Natural killer cell treated with Interleukin-12 subunit alpha and Interleukin-12 subunit beta and Interleukin-15 and Interleukin-18, amount 100 ng/mL, for 72 hours (primary cell): Measurements from ENCODE around the gene REXO4. TPM values are rescaled to one million over a fixed set of nuclear protein-coding genes. Genes with fewer than 3 reads are reported as not detected.

Experiments
- ATAC-seq, 2 donors: fragments of 150-1000 bp; cut with Tn5 transposase in 1 of 2; sonication (Bioruptor Pico), chemical (Tn5 transposase) in 1 of 2; 2 replicates each; pipeline ENCODE4 v1.10.0; 2021
- DNase-seq: peaks from one replicate; pipeline ENCODE4 v3.0.0; 2022; ENCODE audit warnings: low spot score
- H3K27ac Mint-ChIP-seq, 2 donors: 1 replicate in 1 of 2; 2 replicates in 1 of 2; pipeline ENCODE4 v1.8.0; 2022; ENCODE audit warnings: mixed read lengths in 2 of 2, mild to moderate bottlenecking in 1 of 2, moderate library complexity in 1 of 2
- H3K27me3 Mint-ChIP-seq, 2 donors: 1 replicate in 1 of 2; 2 replicates in 1 of 2; pipeline ENCODE4 v1.8.0; 2022; ENCODE audit warnings: mixed read lengths in 2 of 2
- H3K36me3 Mint-ChIP-seq: one replicate; pipeline ENCODE4 v1.8.0; 2022; ENCODE audit warnings: mixed read lengths
- H3K4me1 Mint-ChIP-seq, 2 donors: 1 replicate in 1 of 2; 2 replicates in 1 of 2; pipeline ENCODE4 v1.8.0; 2022; ENCODE audit warnings: low read depth in 2 of 2, mixed read lengths in 2 of 2, mild to moderate bottlenecking in 1 of 2
- H3K4me3 Mint-ChIP-seq: one replicate; pipeline ENCODE4 v1.8.0; 2022; ENCODE audit warnings: mixed read lengths
- H3K9me3 Mint-ChIP-seq: 2 replicates; pipeline ENCODE4 v1.8.0; 2022; ENCODE audit warnings: mixed read lengths
- total RNA-seq, 2 donors: library from RNA; stranded (reverse); gene quantifications; one replicate each; pipeline ENCODE4 v1.2.3, GENCODE V29; 2022

The REXO4 gene
- total RNA-seq, 2 donors from 2014 or later: 34.3 to 55.1 TPM

DNA sequence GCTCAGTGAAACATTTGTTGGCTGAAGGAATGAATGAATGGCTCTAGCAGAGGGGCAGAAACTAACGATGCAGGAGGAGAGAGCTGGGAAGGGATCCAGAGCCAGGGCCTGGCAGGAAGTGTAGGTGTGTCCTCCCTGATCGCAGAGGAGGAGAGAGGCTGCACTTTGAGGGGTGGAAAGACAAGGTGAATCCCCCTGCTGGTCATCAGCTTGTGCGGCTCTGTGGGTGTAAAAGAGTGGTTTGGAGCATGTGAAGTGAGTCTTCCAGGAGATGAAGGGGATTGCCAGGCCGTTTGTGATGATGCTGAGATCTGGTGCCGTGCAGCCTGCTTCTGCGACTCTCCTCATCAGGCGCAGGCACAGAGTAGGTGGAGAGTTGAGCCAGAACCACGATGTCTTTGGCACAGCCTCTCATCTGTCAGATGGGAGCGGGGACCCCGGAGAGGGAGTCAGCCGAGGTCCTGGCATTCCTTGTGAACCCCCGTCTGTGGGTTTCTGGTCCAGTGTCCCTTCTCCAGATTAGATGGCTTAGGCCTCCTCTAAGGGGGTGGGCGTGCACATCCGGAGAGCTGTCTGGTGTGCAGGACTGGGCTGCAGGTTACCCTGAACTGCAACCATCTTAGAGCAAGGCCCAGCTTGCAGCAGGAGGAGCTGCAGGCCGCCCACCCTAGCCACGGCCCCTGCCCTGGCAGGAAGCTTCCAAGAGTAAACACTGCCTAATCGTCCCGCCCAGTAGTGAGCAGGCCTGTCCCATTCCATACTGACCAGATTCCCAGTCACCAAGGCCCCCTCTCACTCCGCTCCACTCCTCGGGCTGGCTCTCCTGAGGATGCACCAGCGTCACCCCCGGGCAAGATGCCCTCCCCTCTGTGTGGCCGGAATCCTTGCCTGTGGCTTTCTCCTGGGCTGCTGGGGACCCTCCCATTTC lies 4.1 kb upstream of the REXO4 start, which contains the start of gene ADAMTS13:
ADAMTS13 (plus strand) TSS at position 753 of the 928 bp plus-strand sequence; CDS start at position 830, 77 bp downstream.
- Mint-ChIP-seq H3K36me3 (no peaks in the 10 kb centered on the region), H3K27ac (peak within 1 kb of the TSS; percentile 29 to 53), H3K4me1 (peaks cover 30 to 32% of the 10 kb centered on the region in 2 donors), H3K4me3 (peak within 1 kb of the TSS; percentile 54), H3K27me3 (peaks cover 0 to 2% of the 10 kb centered on the region in 2 donors), H3K9me3 (peaks cover 4% of the 10 kb centered on the region)
- ATAC-seq (peak; percentile 67 to 74), DNase-seq (peak; percentile 86)

DNA sequence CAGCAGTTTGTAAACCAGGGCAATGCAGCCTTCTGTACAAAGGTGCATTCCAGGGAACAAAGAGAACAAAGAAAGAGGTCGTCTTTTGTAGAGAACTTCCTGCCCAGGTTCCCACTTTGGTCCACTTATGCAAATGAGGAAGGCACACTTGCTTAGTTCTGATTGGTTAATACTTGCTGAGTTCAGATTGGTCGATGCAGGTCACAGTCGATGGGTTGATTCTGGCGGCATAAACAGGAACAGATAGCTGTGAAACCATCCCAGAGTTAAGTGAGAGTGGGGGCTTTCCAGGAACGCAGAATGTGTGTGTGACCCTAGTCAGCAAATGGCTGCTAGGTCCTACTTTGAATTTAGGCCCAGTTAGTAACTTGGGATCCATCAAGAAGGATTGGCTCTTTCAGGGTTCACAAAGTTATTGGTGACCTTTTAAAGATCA lies 2.6 kb upstream of the REXO4 start:
- Mint-ChIP-seq H3K36me3 (no peaks in the 10 kb centered on the region), H3K9me3 (peaks cover 4% of the 10 kb centered on the region), H3K4me3 (peak overlapping the region; percentile 62), H3K27ac (peak overlapping the region; percentile 42 to 61), H3K27me3 (no peaks in the 10 kb centered on the region), H3K4me1 (peaks cover 32 to 42% of the 10 kb centered on the region in 2 donors)
- ATAC-seq (peak; percentile 25 to 52), DNase-seq (no peak)

DNA sequence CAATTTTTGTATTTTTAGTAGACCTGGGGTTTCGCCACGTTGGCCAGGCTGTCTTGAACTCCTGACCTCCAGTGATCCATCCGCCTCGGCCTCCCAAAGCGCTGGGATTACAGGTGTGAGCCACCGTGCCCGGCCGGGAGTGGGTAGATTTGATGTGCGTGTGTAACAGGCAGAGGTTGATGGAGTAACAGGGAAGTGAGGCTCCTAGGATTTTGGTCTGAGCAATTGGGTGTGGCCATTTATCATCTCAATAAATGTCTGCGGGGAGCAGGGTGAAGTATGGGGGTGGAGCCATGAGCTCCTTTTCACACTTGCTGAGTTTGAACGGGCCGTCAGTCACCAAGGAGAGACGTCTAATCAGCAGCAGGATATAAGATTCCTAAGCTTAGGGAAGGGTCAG lies 1.2 kb upstream of the REXO4 start:
- H3K9me3 Mint-ChIP-seq: peaks cover 4% of the 10 kb centered on the region
- H3K4me1 Mint-ChIP-seq: peaks cover 42 to 51% of the 10 kb centered on the region in 2 donors
- no peak for DNase-seq
- H3K36me3 Mint-ChIP-seq: peaks cover 9% of the 10 kb centered on the region
- peak overlapping the region; percentile 87 to 88 for H3K27ac Mint-ChIP-seq
- ATAC-seq: no peak
- no peaks in the 10 kb centered on the region for H3K27me3 Mint-ChIP-seq
- H3K4me3 Mint-ChIP-seq: peak overlapping the region; percentile 92

DNA sequence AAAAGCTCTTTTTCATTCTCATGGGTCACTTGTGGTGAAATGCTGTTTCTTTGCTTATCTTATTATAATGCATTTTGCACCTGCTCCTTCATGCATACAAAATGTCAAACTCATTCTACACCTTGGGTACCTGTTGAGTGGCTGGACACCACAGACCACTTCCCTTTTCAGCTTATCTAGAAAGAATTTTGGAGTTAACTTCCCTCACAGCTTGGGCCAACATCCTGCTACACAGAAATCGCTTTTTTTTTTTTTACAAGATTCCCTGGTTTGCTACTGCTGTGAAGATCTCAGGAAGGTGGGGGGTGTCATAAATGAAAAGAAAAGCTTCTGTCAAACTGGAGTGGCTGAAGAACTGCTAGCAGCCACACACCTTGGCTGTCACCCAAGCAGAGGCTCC lies 2.6 kb downstream of the REXO4 start:
- ATAC-seq: no peak
- DNase-seq: no peak
- peaks cover 26 to 35% of the 10 kb centered on the region in 2 donors for H3K4me1 Mint-ChIP-seq
- peaks cover 4% of the 10 kb centered on the region for H3K9me3 Mint-ChIP-seq
- peaks cover 9% of the 10 kb centered on the region for H3K36me3 Mint-ChIP-seq
- no peaks in the 10 kb centered on the region for H3K27me3 Mint-ChIP-seq
- H3K4me3 Mint-ChIP-seq: peak overlapping the region; percentile 56
- peak overlapping the region in 1 of 2 donors; percentile 25 for H3K27ac Mint-ChIP-seq

DNA sequence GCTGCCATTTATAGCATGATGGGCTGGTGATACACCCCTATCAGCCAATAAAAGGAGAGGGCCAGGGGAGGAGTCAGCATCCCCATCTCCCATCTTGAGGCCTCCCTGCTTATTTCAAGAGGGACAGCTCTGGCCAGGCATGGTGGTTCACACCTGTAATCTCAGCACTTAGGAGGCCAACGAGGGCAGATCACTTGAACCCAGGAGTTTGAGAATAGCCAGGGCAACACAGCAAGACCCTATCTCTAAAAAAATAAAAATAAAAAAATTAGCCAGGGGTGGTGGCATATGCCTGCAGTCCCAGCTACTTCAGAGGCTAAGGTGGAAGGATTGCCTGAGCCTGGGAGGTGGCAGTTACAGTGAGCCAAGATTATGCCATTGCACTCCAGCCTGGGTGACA lies 9.8 kb downstream of the REXO4 start:
- ATAC-seq: no peak
- peaks cover 4% of the 10 kb centered on the region for H3K36me3 Mint-ChIP-seq
- H3K27me3 Mint-ChIP-seq: no peaks in the 10 kb centered on the region
- no peak for DNase-seq
- peaks cover 7 to 14% of the 10 kb centered on the region in 2 donors for H3K4me1 Mint-ChIP-seq
- no peak overlapping the region for H3K27ac Mint-ChIP-seq
- no peak overlapping the region for H3K4me3 Mint-ChIP-seq
- H3K9me3 Mint-ChIP-seq: no peaks in the 10 kb centered on the region

DNA sequence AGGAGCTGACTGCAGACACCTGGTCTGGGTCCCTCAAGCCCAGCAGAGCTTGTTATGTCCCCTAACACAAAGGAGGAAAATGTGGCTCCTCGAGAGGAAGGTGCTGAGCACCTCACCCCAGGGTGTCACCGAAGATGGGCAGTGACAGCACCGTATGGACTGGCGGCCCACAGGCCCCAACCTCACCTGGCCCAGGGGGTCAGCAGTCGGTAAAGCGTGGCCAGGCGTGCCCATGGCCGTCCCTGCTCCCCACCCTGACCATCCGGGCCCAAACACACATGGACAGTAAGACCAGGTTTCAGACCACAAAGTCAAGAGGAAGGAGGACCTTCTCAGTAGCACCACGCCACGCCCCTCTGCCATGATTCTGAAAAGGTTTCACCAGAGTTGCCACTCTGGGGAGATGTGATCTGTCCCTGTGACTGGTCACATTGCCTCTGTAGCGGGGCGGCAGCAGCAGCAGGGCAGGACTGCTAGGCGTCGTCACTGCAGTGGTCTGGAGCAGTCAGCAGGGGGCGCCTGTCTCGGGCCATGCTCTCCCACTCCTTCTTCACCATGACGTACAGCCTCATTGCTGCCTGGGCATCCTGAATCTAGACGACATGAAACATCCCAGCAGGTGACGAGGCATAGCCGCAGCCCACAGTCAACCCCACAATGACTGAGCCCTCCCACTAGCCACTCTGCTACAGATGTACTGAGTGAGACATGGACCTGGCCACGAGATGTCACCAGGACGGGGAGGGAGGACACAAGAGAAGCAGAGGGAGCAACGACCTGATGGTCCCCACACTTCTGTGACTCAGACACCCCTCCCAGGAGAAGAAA lies 11.1 kb downstream of the REXO4 start:
- Mint-ChIP-seq H3K27ac (peak overlapping the region in 1 of 2 donors; percentile 25), H3K4me3 (no peak overlapping the region), H3K4me1 (peaks cover 7 to 14% of the 10 kb centered on the region in 2 donors), H3K27me3 (no peaks in the 10 kb centered on the region), H3K36me3 (peaks cover 4% of the 10 kb centered on the region), H3K9me3 (no peaks in the 10 kb centered on the region)
- DNase-seq: peak; percentile 81
- peak; percentile 82 to 88 for ATAC-seq

DNA sequence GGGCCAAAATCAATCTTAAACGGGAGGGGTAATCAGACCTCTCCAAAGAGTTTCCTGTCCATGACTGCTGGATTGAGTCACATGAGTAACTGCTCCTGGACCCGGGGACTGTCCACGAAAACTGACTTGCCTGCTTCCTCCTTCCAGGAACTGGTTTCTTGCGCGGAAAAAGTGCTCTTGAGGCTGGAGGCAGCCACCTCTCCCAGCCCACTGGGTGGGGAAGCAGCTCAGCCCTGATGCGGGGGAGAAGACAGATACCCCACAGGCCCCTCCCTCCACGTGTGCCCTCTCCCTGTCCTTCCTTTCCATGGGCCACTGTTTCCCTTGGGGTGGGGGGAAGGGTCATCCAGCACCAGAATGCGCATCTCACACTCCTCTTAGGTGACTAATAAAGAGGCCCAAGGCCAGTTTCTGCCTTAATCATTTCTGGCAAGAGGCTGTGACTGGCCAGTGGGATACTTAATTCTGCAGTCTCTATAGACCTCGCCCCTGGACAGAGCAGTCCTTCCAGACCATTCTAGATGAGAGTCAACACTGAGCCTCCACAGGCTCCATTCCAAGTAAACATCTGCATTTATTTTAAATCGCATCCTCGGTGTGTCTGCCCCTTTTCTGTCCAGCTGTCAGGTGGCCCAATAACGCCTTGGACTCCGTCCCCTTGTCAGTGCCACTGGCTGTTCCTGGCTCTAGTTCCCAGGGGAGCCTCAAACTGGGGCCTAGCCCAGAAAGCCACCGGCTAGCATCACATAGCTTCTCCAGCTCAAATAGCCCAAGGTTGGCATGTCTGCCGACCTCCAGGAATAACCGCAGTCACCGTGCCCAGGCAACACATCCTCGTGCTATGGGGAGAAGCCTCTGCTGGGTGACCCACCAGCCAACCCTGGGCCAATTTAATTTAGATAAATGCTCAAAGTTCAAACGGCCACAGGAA lies 12.0 kb downstream of the REXO4 start:
- DNase-seq: no peak
- peaks cover 4% of the 10 kb centered on the region for H3K36me3 Mint-ChIP-seq
- no peaks in the 10 kb centered on the region for H3K27me3 Mint-ChIP-seq
- H3K4me3 Mint-ChIP-seq: no peak overlapping the region
- no peak for ATAC-seq
- H3K27ac Mint-ChIP-seq: no peak overlapping the region
- H3K4me1 Mint-ChIP-seq: peaks cover 7 to 14% of the 10 kb centered on the region in 2 donors
- no peaks in the 10 kb centered on the region for H3K9me3 Mint-ChIP-seq

DNA sequence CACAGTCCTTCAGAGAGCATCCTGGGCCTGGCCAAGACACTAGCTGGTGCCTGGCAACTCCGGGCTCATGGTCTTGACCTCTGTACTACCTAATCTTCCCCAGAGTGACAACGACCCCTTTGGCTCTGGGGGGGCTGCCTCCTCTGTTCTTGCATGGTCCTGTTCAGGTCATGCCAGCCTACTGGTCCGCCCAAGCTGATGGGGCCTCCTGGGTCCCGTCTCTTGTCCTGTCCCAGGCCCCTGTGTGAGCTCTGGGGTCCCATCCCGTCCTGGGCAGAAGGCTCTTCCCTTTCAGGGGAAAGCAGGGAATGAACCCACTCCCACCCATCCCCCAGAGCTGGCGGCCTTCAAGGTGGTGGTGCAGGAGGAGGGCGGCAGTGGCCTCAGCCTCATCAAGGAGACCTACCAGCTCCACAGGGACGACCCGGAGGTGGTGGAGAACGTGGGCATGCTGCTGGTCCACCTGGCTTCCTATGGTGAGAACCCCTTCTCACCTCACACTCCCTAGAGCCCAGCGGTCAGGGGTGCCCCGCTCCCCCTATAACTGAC lies 13.3 kb downstream of the REXO4 start:
- Mint-ChIP-seq H3K27me3 (no peaks in the 10 kb centered on the region), H3K36me3 (peaks cover 4% of the 10 kb centered on the region), H3K9me3 (no peaks in the 10 kb centered on the region), H3K4me1 (peaks cover 7 to 10% of the 10 kb centered on the region in 2 donors), H3K4me3 (no peak overlapping the region), H3K27ac (no peak overlapping the region)
- no peak for DNase-seq
- ATAC-seq: no peak

DNA sequence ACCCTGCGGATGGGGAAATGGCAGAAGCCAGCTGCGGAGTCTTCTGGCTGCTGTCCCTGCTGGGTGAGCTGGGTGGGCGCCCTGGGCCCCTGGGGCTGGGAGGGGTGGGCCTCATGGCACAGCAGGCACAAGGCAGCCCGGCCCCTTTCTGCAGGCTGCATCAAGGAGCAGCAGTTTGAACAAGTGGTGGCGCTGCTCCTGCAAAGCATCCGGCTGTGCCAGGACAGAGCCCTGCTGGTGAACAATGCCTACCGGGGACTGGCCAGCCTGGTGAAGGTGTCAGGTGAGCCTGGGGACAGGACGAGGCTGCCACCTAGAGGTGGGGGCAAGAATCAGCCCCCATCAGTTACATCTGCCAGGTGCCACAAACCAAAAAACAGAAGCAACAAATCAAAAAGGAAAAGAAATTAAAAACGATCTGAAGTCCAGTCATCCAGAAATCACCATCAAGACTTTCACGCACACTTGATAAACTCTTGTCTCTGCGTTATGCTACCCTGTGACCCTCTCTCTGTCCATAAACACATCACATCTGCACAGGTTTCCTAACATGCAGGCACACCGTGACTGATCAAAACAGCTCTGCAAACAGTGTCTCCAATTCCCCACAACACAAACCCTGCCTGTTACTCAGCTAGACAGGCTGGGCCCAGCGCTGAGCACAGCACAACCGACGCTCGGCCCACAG lies 13.9 kb downstream of the REXO4 start:
- ATAC-seq (peak in 1 of 2 donors; percentile 57), DNase-seq (no peak)
- H3K4me3 Mint-ChIP-seq: no peak overlapping the region
- H3K9me3 Mint-ChIP-seq: no peaks in the 10 kb centered on the region
- no peaks in the 10 kb centered on the region for H3K27me3 Mint-ChIP-seq
- peaks cover 7 to 10% of the 10 kb centered on the region in 2 donors for H3K4me1 Mint-ChIP-seq
- H3K27ac Mint-ChIP-seq: no peak overlapping the region
- peaks cover 4% of the 10 kb centered on the region for H3K36me3 Mint-ChIP-seq

DNA sequence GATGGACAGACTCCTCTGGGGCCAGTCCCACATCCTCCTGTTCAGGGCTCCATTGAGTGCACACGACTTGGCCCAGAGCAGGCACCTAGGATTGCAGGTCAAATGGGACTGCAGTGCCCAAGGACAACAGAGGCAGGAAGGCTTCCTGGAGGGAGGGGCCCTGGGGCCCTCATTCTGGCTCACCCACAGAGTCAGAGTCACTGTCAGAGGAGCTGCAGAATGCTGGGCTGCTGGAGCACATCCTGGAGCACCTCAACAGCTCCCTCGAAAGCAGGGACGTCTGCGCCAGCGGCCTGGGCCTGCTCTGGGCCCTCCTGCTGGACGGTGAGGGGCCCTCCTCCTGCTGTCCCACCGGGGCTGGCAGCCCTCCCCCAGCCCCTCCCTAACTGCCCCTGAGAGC lies 15.1 kb downstream of the REXO4 start:
- peaks cover 4% of the 10 kb centered on the region for H3K36me3 Mint-ChIP-seq
- no peak overlapping the region for H3K4me3 Mint-ChIP-seq
- peaks cover 7 to 10% of the 10 kb centered on the region in 2 donors for H3K4me1 Mint-ChIP-seq
- DNase-seq: no peak
- H3K9me3 Mint-ChIP-seq: no peaks in the 10 kb centered on the region
- no peak overlapping the region for H3K27ac Mint-ChIP-seq
- no peaks in the 10 kb centered on the region for H3K27me3 Mint-ChIP-seq
- ATAC-seq: no peak

DNA sequence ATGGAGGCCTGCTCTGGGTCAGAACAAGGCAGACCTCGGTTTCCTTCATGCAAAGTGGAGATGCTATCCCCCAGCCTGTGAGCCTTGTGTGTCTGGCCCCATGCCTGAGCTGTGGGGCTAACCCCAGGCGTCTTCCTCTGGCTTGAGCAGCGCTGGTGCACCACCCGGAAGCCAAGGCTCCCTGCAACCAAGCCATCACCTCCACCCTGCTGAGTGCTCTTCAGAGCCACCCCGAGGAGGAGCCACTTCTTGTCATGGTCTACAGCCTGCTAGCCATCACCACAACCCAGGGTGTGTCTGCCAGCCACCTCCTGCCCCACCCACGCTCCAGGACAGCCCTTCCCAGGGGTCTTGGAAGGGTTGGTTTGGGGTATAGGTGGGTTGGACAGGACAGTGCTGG lies 16.2 kb downstream of the REXO4 start:
- Mint-ChIP-seq H3K4me1 (peaks cover 0 to 4% of the 10 kb centered on the region in 2 donors), H3K9me3 (no peaks in the 10 kb centered on the region), H3K27me3 (no peaks in the 10 kb centered on the region), H3K4me3 (no peak overlapping the region), H3K36me3 (no peaks in the 10 kb centered on the region), H3K27ac (no peak overlapping the region)
- ATAC-seq (no peak), DNase-seq (no peak)

DNA sequence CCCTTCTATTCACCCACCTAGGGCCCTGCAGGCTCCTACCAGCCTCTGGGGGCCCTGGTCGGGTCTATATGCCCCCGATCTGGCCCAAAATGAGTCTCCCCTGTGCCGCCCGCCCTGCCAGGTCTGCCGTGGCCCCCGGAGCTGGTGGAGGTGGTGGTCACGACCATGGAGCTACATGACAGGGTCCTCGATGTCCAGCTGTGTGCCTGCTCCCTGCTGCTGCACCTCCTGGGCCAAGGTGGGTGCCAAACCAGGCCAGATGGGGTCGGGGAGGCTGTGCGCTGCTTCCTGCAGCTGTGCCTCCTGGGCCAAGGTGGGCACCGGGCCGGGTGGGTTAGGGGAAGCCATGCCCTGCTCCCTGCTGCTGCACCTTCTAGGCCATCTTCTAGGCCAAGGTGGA lies 17.5 kb downstream of the REXO4 start:
- Mint-ChIP-seq H3K4me3 (no peak overlapping the region), H3K36me3 (no peaks in the 10 kb centered on the region), H3K27me3 (peaks cover 0 to 2% of the 10 kb centered on the region in 2 donors), H3K9me3 (no peaks in the 10 kb centered on the region), H3K27ac (no peak overlapping the region), H3K4me1 (peaks cover 0 to 4% of the 10 kb centered on the region in 2 donors)
- ATAC-seq (no peak), DNase-seq (no peak)
